H1 (cell line): ENCODE measurements around the gene CD44. TPM values are rescaled to one million over a fixed set of nuclear protein-coding genes. Genes with fewer than 3 reads are reported as not detected.

Experiments used
- CTCF ChIA-PET: fragments of 300-600 bp; sonication (Branson Sonifier 250); formaldehyde crosslinking; loops from one replicate; lab custom pipeline; 2021; ENCODE audit not compliant: partially characterized antibody; lab: Charles Lee
- POLR2A ChIA-PET: fragments of 300-600 bp; sonication (Branson Sonifier 250); formaldehyde crosslinking; loops from one replicate; lab custom pipeline; 2021; ENCODE audit warnings: inconsistent platforms; ENCODE audit not compliant: partially characterized antibody; lab: Charles Lee
- DNase-seq, 2 experiments: peaks; one replicate each; pipeline versions ENCODE4 v3.0.0 to v3.0.0-alpha.2; 2010 to 2022; ENCODE audit warnings: low spot score in 2 of 2, low read depth in 1 of 2, mixed read lengths in 1 of 2
- FAIRE-seq: peaks from 2 replicates; lab custom pipeline; 2011; peaks lifted over from hg19 to GRCh38; lab: Jason Lieb, UNC
- H2AFZ ChIP-seq: 2 replicates; pipeline ENCODE4 v1.8.1; 2012; ENCODE audit warnings: low read length, inconsistent platforms
- H2AK5ac ChIP-seq: 2 replicates; pipeline ENCODE4 v1.6.1; 2013; ENCODE audit warnings: low read depth, low read length
- H2BK120ac ChIP-seq: replicated peaks from 2 replicates; pipeline ENCODE3; 2013; ENCODE audit warnings: low read depth, low read length, inconsistent platforms
- H2BK12ac ChIP-seq: 2 replicates; pipeline ENCODE4 v1.6.1; 2013; ENCODE audit warnings: low read depth, low read length
- H2BK15ac ChIP-seq: 2 replicates; pipeline ENCODE4 v1.6.1; 2013; ENCODE audit warnings: low read length
- H2BK20ac ChIP-seq: 2 replicates; pipeline ENCODE4 v1.6.1; 2013; ENCODE audit warnings: low read length
- H2BK5ac ChIP-seq: 2 replicates; pipeline ENCODE4 v1.6.1; 2013; ENCODE audit warnings: low read depth, low read length
- H3K14ac ChIP-seq: 2 replicates; pipeline ENCODE4 v1.6.1; 2013; ENCODE audit warnings: inconsistent platforms; ENCODE audit not compliant: insufficient read length
- H3K18ac ChIP-seq: 2 replicates; pipeline ENCODE4 v1.6.1; 2013; ENCODE audit warnings: low read length; ENCODE audit errors: extremely low read depth
- H3K23ac ChIP-seq: 2 replicates; pipeline ENCODE4 v1.6.1; 2013; ENCODE audit warnings: inconsistent platforms; ENCODE audit not compliant: insufficient read length
- H3K23me2 ChIP-seq: 2 replicates; pipeline ENCODE4 v1.6.1; 2013; ENCODE audit warnings: low read depth, low read length
- H3K27ac ChIP-seq: 2 replicates; pipeline ENCODE4 v1.6.1; 2011; ENCODE audit warnings: low read depth, low read length, inconsistent platforms
- H3K27me3 ChIP-seq, 4 experiments: replicated peaks in 1 of 4; 1 replicate in 1 of 4; 2 replicates in 3 of 4; pipeline versions ENCODE4 v1.6.1 to v1.8.1; 2011 to 2013; ENCODE audit warnings: low read length in 3 of 4, mild to moderate bottlenecking in 3 of 4, inconsistent platforms in 2 of 4, mixed read lengths in 2 of 4, moderate library complexity in 1 of 4; ENCODE audit not compliant: control insufficient read depth in 3 of 4, insufficient read depth in 3 of 4; ENCODE audit errors: extremely low read depth in 1 of 4
- H3K36me3 ChIP-seq, 4 experiments: 2 replicates each; pipeline versions ENCODE4 v1.6.1 to v1.8.1; 2011 to 2013; ENCODE audit warnings: mild to moderate bottlenecking in 4 of 4, low read length in 3 of 4, moderate library complexity in 2 of 4, control low read depth in 1 of 4, inconsistent platforms in 1 of 4; ENCODE audit not compliant: insufficient read depth in 4 of 4, control insufficient read depth in 2 of 4
- H3K4ac ChIP-seq: replicated peaks from 2 replicates; pipeline ENCODE3; 2013; ENCODE audit warnings: low read length, low read depth, mixed read lengths, inconsistent platforms; ENCODE audit not compliant: insufficient read length
- H3K4me1 ChIP-seq, 4 experiments: replicated peaks in 1 of 4; 1 replicate in 1 of 4; 2 replicates in 3 of 4; pipeline versions ENCODE4 v1.6.1 to v1.8.1; 2011 to 2013; ENCODE audit warnings: low read length in 3 of 4, inconsistent platforms in 2 of 4, mixed read lengths in 1 of 4; ENCODE audit not compliant: insufficient read depth in 4 of 4, control insufficient read depth in 3 of 4
- H3K4me2 ChIP-seq, 2 experiments: 2 replicates each; pipeline versions ENCODE4 v1.6.1 to v1.8.1; 2011 to 2013; ENCODE audit warnings: low read depth in 2 of 2, low read length in 2 of 2, control low read depth in 1 of 2, inconsistent platforms in 1 of 2, mild to moderate bottlenecking in 1 of 2; ENCODE audit not compliant: insufficient read depth in 1 of 2
- H3K4me3 ChIP-seq, 4 experiments: fragments of 200-600, 300-600 bp in 1 of 4; sonication (generic), shearing (Covaris generic), sonication (Bioruptor Twin) in 1 of 4; 2 replicates each; pipeline versions ENCODE4 v1.5.1 to v1.8.1; 2011 to 2016; ENCODE audit warnings: low read length in 4 of 4, low read depth in 3 of 4, control low read depth in 2 of 4, inconsistent platforms in 2 of 4, mild to moderate bottlenecking in 2 of 4, mixed read lengths in 1 of 4, moderate library complexity in 1 of 4; ENCODE audit not compliant: insufficient read depth in 2 of 4; ENCODE audit errors: extremely low read depth in 1 of 4
- H3K56ac ChIP-seq: replicated peaks from 2 replicates; pipeline ENCODE3; 2013; ENCODE audit warnings: low read depth, mild to moderate bottlenecking, mixed read lengths, low read length, inconsistent platforms; ENCODE audit not compliant: insufficient read length
- H3K79me1 ChIP-seq: 2 replicates; pipeline ENCODE4 v1.6.1; 2013; ENCODE audit warnings: low read depth, low read length, control low read depth
- H3K79me2 ChIP-seq, 2 experiments: 2 replicates each; pipeline versions ENCODE4 v1.6.1 to v1.8.1; 2012 to 2013; ENCODE audit warnings: low read length in 2 of 2, mild to moderate bottlenecking in 2 of 2, inconsistent platforms in 1 of 2; ENCODE audit not compliant: insufficient read depth in 2 of 2, control insufficient read depth in 1 of 2
- H3K9ac ChIP-seq, 4 experiments: replicated peaks in 1 of 4; 1 replicate in 1 of 4; 2 replicates in 3 of 4; pipeline versions ENCODE4 v1.6.1 to v1.8.1; 2011 to 2013; ENCODE audit warnings: low read depth in 3 of 4, low read length in 3 of 4, control low read depth in 2 of 4, mild to moderate bottlenecking in 2 of 4, moderate library complexity in 2 of 4, inconsistent platforms in 1 of 4; ENCODE audit errors: extremely low read depth in 1 of 4
- H3K9me3 ChIP-seq, 2 experiments: 2 replicates each; pipeline versions ENCODE4 v1.6.1 to v1.8.1; 2012 to 2013; ENCODE audit warnings: mild to moderate bottlenecking in 2 of 2, moderate library complexity in 2 of 2, control low read depth in 1 of 2, inconsistent platforms in 1 of 2, low read depth in 1 of 2, low read length in 1 of 2, mixed read lengths in 1 of 2; ENCODE audit not compliant: insufficient read depth in 2 of 2
- H4K20me1 ChIP-seq, 2 experiments: replicated peaks in 1 of 2; 2 replicates each; pipeline versions ENCODE3 to v1.8.1; 2011 to 2013; ENCODE audit warnings: inconsistent platforms in 2 of 2, low read length in 2 of 2, mild to moderate bottlenecking in 1 of 2; ENCODE audit not compliant: insufficient read depth in 2 of 2, control insufficient read depth in 1 of 2
- H4K5ac ChIP-seq: 2 replicates; pipeline ENCODE4 v1.6.1; 2013; ENCODE audit warnings: low read length, low read depth, mixed read lengths, inconsistent platforms; ENCODE audit not compliant: insufficient read length
- H4K8ac ChIP-seq: 2 replicates; pipeline ENCODE4 v1.8.0; 2013; ENCODE audit warnings: mild to moderate bottlenecking, moderate library complexity, low read length, inconsistent platforms; ENCODE audit not compliant: insufficient read depth; ENCODE audit errors: extremely low read depth
- H4K91ac ChIP-seq: replicated peaks from 2 replicates; pipeline ENCODE3; 2013; ENCODE audit warnings: low read length, mixed read lengths, inconsistent platforms; ENCODE audit not compliant: insufficient read length
- CBX5 ChIP-seq: fragments of 300-800, 300-1000 bp; sonication (generic); IDR thresholded peaks from 2 replicates; pipeline ENCODE4 v1.7.1; 2016; ENCODE audit warnings: antibody characterized with exemption, low read length, low read depth
- CREB1 ChIP-seq: IDR thresholded peaks from 2 replicates; pipeline ENCODE4 v1.6.1; 2012; ENCODE audit warnings: inconsistent platforms
- CTBP2 ChIP-seq: IDR thresholded peaks from 2 replicates; pipeline ENCODE4 v1.7.0; 2011; ENCODE audit warnings: borderline replicate concordance, mild to moderate bottlenecking, moderate library complexity, mixed read lengths, low read length; ENCODE audit not compliant: insufficient read depth, insufficient read length
- EGR1 ChIP-seq: IDR thresholded peaks from 2 replicates; pipeline ENCODE4 v1.6.1; 2011; ENCODE audit warnings: low read depth, low read length, borderline replicate concordance
- KDM4A ChIP-seq: IDR thresholded peaks from one replicate; pipeline ENCODE4 v1.7.1; 2012; ENCODE audit warnings: low read depth, mild to moderate bottlenecking, moderate library complexity, low read length, inconsistent platforms; ENCODE audit not compliant: severe bottlenecking
- NRF1 ChIP-seq: IDR thresholded peaks from 2 replicates; pipeline ENCODE4 v1.6.1; 2011; ENCODE audit warnings: mild to moderate bottlenecking, low read depth, low read length, improper control_type of control experiment
- POLR2AphosphoS5 ChIP-seq: IDR thresholded peaks from 2 replicates; pipeline ENCODE4 v1.6.1; 2011; ENCODE audit warnings: low read depth, low read length
- RFX5 ChIP-seq: IDR thresholded peaks from 2 replicates; pipeline ENCODE4 v1.6.1; 2011; ENCODE audit warnings: low read depth, low read length, improper control_type of control experiment, borderline replicate concordance
- SIN3A ChIP-seq, 2 experiments: IDR thresholded peaks in 1 of 2; conservative IDR thresholded peaks in 1 of 2; 2 replicates each; pipeline ENCODE4 v1.6.1; 2011 to 2012; ENCODE audit warnings: low read length in 2 of 2, improper control_type of control experiment in 1 of 2, low read depth in 1 of 2, mild to moderate bottlenecking in 1 of 2
- TAF1 ChIP-seq: IDR thresholded peaks from 2 replicates; pipeline ENCODE4 v1.6.1; 2011; ENCODE audit warnings: mild to moderate bottlenecking, low read depth, low read length
- WGBS, 2 experiments: shearing (Covaris generic) in 1 of 2; methylation state at CpG; one replicate each; pipeline versions ENCODE4 v1.1.6 to v1.1.7; 2013 to 2015; ENCODE audit warnings: low lambda C conversion rate in 2 of 2, mixed read lengths in 2 of 2, inconsistent platforms in 1 of 2, low coverage in 1 of 2, missing lambda C conversion rate in 1 of 2; ENCODE audit not compliant: insufficient replicate concordance in 2 of 2, insufficient coverage in 1 of 2, insufficient read length in 1 of 2; ENCODE audit errors: extremely low coverage in 1 of 2, missing lambda C conversion rate in 1 of 2; 5-methylcytosine and 5-hydroxymethylcytosine counted together
- polyA plus RNA-seq, 7 experiments: library from polyadenylated mRNA; depleted of rRNA in 3 of 7; stranded (reverse) in 5 of 7; unstranded in 2 of 7; fragments of >200 nt in 5 of 7; fragments of 200-250 nt in 2 of 7; gene quantifications; 1 replicate in 5 of 7; 2 replicates in 1 of 7; 4 replicates in 1 of 7; pipeline versions ENCODE4 v1.2.1 to v1.2.3, GENCODE V29; 2011 to 2013; ENCODE audit warnings: missing spikeins in 2 of 7, mixed read lengths in 2 of 7
- total RNA-seq: library from RNA; stranded (reverse); fragmentation: NEBNext Ultra II Directional; extraction: Animal tissue kit (Norgen Biotek cat#: 25700); gene quantifications from 2 replicates; pipeline ENCODE4 v1.2.1, GENCODE V29; 2021

CD44 gene
- total and polyA plus RNA-seq, 2 of the 8 experiments (the other 6 are each of a cell fraction or from before 2014, with no cell fraction given) = 11.8 to 13.7 TPM

DNA sequence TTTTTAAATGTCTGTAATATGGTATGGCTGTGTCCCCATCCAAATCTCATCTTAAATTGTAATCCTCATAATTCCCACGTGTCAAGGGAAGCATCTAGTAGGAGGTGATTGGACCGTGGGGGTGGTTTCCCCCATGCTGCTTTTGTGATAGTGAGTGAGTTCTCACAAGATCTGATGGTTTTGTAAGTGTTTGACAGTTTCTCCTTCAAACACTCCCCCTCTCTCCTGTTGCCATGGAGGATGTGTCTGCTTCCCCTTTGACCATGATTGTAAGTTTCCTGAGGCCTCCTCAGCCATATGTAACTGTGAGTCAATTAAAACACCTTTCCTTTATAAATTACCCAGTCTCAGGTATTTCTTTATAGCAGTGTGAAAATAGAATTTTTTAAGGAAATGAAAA lies 31.1 kb upstream of the CD44 start:
- Histone ChIP-seq H3K23ac (no peak overlapping the region), H2BK5ac (no peak overlapping the region), H3K56ac (no peak overlapping the region), H4K20me1 (no peaks in the 10 kb centered on the region), H3K14ac (no peak overlapping the region), H3K4me3 (no peak overlapping the region), H3K27me3 (no peaks in the 10 kb centered on the region), H3K4me2 (no peak overlapping the region), H4K8ac (no peak overlapping the region), H4K91ac (no peak overlapping the region), H3K4ac (no peak overlapping the region), H3K9ac (no peak overlapping the region), H3K9me3 (peaks cover 0 to 11% of the 10 kb centered on the region in 2 experiments; a peak in 1 of 4 replicates), H3K79me1 (no peaks in the 10 kb centered on the region), H2BK20ac (no peak overlapping the region), H2BK120ac (no peak overlapping the region), H2AK5ac (no peak overlapping the region), H2BK12ac (no peak overlapping the region), H3K18ac (no peak overlapping the region), H2BK15ac (no peak overlapping the region), H2AFZ (no peak overlapping the region), H3K4me1 (no peaks in the 10 kb centered on the region), H4K5ac (no peak overlapping the region), H3K27ac (no peak overlapping the region), H3K23me2 (no peaks in the 10 kb centered on the region; the same call in 1 of the 2 replicates), H3K79me2 (no peaks in the 10 kb centered on the region), H3K36me3 (no peaks in the 10 kb centered on the region)
- FAIRE-seq (no peak), DNase-seq (no peak)
- TF ChIP-seq CTBP2 (no peak), POLR2AphosphoS5 (no peak), RFX5 (no peak), CBX5 (no peak), KDM4A (no peak), SIN3A (conservative IDR thresholded peaks at IDR 0.05 in 1 of 2, IDR thresholded peaks at IDR 0.05 in 1 of 2; ENCODE audit: low read depth in 1 of 2, low read length in 2 of 2) (no peak), NRF1 (no peak), TAF1 (no peak), CREB1 (no peak), EGR1 (no peak)
- CTCF ChIA-PET = no interaction called here
- POLR2A ChIA-PET = no interaction called here
- 91% methylated on average over 2 of the region's 2 CpGs; no CpG with 5 or more reads in 1 of the 2 experiments for WGBS, 2 experiments
